GF-D8 (cell line): ENCODE data around the gene INHBE.

Source experiments
- DNase-seq: peaks from one replicate; lab custom pipeline; 2025; lab: John Stamatoyannopoulos, UW

The INHBE gene

GRCh38 chr12:57461276-57461916 is 6.3 kb downstream of the INHBE start:
- DNase-seq: no peak

DNA sequence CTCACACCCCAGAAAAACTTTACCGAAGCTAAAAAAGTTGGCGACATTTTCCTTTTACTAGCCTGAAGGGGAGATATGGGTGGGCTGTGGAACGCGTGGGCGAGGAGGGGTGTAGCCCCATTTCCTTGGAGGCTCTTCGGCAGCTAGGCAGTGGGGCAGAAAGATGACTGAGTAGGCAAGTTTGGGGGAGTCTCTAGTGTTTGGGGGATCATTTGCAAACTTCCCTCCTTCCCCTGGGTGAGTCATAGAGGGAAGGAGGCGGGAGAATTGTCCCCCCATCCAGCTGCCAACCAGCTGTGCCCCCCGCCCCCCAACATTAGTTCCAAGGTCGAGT is 6.8 kb downstream of the INHBE start:
- DNase-seq: no peak

DNA sequence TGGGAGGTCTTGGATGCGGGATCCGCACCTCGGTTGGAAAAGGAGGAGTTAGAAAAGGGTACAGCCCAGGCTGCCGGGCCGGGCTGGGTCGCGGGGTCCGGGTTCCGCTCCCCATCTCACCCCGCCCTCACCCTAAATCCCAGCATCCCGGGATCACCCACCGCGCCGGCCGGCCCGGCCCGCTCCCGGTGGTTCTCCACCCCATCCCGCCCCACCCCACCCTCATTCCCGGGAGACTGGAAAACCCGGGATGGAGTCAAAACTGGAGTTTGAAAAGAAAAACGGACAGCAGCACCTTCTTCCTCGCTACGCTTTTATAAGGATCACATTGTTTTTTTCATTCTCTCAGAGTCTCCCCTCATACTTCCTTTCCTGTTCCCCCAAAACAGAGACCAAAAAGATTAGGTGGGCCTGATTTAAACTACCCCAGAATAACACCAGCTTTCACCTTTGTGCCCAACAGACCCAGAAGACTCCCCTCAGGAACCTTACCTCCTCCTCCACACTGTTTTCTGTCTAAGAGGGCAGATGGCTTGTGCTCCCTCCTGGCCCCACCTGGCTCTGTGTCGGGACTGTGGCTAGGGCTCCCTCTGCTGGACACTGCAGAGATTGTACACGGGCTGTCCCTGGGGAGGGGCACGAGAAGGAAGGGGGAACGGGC is 7.3 kb downstream of the INHBE start:
- DNase-seq: peak; percentile 68

DNA sequence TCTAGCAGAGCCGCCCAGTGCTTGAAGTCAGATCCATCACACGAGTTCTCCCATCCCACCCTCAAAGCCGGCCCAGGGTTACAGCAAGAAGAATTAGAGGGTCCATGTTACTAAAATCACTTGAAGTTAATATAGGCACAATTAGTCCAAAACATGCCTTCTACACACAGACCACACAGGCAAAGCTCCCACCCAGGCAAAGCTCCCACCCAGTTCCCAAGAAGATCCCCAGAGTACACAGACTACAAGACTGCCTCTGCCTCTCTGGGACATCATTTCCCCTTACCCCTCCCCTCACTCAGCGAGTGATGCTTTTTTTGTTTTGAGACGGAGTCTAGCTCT is 7.8 kb downstream of the INHBE start:
- DNase-seq: no peak

DNA sequence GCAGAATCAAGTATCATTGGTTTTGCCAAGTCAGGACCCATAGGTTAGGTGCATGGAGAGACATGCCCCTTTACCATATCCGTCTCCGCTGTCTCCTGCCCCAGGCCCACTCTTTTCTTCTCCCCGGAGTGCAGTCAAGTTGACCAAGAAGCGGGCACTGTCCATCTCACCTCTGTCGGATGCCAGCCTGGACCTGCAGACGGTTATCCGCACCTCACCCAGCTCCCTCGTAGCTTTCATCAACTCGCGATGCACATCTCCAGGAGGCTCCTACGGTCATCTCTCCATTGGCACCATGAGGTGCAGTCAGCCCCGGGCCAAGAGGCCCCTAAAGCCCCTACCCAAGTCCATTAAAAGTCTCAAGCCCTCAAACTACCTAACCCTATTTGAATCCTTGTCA is 9.5 kb downstream of the INHBE start:
- no peak for DNase-seq

DNA sequence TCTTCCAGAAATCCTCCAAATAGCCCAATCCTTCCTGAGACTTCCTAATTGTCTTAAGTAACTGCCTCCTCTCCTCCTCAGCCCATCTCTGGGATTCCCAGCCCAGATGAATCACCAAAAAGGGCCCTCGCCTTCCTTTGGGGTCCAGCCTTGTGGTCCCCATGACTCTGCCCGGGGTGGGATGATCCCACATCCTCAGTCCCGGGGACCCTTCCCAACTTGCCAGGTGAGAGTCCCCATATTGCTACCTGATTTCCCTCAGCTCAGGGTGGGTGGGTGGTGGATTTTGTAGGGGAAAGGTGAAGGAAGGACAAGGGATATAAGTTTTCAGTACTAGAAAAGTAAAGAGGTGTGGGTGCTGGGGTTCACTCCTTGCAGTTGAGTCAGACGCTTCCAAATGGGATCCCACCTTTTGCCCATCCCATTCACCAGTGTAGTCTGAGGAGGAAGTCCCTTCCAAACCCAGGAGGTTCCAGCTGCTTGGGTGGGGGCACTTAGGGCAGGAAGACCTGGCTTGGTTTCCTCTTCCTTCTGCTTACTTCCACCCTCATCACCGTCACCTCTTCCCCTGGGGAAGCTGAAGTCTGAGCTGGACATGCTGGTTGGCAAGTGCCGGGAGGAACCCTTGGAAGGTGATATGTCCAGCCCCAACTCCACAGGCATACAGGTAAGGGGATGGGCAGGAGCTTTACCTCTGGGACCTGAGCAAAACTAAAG is 10.1 kb downstream of the INHBE start:
- no peak for DNase-seq

- DNase-seq: no peak
Observed at GRCh38 chr12:57465747-57466505, 10.8 kb downstream of the INHBE start.

DNA sequence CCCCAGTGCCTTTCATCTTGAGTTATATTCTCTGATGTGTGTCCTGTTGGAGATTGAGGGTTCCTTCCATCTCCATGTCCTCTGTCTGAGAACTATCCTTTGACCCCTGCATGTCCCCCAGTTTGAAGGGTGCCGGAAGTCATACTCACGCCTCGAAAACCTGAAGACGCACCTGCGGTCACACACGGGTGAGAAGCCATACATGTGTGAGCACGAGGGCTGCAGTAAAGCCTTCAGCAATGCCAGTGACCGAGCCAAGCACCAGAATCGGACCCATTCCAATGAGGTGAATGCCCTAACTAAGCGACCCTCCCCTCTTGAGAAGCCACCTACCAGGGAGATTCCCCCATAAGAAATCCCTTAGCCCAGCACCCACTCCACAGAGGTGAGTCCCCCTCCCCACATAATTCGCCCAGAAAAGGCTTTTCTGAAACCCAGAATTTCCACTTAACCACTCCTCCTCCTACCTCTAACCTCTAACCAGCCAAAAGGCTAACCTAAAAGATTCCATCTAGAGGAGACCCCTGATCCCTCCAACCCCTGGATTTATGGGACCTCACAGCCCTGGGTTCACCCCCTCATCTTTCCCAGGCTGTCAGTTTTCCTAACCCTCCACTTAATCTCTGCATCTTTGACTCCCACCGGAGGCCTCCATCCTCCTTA is 12.2 kb downstream of the INHBE start:
- DNase-seq: no peak

- no peak for DNase-seq
Observed at GRCh38 chr12:57467915-57468314, 12.8 kb downstream of the INHBE start.

DNA sequence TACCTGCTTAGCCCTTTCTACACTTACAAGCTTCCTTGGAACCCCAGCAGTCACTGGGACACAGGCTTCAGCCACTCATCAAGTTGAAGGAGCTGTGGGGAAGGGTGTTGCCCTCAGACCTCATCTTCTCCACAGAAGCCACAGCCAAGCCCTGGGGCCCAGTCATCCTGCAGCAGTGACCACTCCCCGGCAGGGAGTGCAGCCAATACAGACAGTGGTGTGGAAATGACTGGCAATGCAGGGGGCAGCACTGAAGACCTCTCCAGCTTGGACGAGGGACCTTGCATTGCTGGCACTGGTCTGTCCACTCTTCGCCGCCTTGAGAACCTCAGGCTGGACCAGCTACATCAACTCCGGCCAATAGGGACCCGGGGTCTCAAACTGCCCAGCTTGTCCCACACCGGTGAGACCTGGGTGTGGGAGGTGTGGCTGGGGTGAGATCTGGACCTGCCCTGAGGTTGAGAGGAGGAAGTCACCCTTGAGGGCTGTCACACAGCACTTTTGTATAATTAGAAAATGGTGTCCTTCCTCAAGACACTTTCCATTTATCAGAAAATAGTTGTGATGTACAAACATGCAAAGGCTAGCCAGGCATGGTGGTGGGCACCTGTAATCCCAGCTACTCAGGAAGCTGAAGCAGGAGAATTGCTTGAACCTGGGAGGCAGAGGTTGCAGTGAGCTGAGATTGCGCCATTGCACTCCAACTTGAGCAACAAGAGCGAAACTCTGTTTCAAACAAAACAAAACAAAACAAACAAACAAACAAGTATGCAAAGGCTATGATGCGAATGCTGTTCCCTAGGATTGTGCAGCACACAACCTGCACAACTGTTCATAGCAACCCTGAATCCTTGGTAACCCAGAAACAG is 14.4 kb downstream of the INHBE start:
- DNase-seq: no peak

- no peak for DNase-seq
Observed at GRCh38 chr12:57470286-57470969, 15.3 kb downstream of the INHBE start.

DNA sequence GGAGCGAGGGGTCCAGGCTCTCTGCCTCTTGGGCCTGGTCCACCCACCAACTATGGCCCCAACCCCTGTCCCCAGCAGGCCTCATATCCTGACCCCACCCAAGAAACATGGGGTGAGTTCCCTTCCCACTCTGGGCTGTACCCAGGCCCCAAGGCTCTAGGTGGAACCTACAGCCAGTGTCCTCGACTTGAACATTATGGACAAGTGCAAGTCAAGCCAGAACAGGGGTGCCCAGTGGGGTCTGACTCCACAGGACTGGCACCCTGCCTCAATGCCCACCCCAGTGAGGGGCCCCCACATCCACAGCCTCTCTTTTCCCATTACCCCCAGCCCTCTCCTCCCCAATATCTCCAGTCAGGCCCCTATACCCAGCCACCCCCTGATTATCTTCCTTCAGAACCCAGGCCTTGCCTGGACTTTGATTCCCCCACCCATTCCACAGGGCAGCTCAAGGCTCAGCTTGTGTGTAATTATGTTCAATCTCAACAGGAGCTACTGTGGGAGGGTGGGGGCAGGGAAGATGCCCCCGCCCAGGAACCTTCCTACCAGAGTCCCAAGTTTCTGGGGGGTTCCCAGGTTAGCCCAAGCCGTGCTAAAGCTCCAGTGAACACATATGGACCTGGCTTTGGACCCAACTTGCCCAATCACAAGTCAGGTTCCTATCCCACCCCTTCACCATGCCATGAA is 16.0 kb downstream of the INHBE start:
- DNase-seq: no peak

DNA sequence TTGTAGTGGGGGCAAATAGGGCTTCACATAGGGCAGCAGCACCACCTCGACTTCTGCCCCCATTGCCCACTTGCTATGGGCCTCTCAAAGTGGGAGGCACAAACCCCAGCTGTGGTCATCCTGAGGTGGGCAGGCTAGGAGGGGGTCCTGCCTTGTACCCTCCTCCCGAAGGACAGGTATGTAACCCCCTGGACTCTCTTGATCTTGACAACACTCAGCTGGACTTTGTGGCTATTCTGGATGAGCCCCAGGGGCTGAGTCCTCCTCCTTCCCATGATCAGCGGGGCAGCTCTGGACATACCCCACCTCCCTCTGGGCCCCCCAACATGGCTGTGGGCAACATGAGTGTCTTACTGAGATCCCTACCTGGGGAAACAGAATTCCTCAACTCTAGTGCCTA is 16.6 kb downstream of the INHBE start:
- DNase-seq: no peak

DNA sequence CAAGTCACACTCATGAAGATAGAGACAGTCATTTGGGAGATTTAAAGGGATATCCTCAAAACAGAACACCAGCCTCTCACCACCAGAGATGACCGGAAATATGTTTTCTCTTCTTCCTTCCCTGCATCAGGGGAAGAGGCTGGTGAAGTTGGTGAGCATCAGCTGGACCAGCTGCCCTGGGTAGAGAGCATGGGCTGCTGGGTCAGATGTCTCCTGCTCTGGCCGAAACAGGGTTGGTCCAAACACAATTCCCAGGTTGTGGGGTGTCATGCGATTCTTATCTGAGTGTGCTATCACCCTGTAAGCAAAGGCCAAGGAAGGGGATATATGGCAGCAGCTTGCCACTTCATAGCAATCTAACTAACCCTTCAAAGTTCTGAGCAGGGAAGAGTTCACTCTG is 17.3 kb downstream of the INHBE start:
- no peak for DNase-seq

GRCh38 chr12:57473392-57473791 is 18.3 kb downstream of the INHBE start:
- no peak for DNase-seq

DNA sequence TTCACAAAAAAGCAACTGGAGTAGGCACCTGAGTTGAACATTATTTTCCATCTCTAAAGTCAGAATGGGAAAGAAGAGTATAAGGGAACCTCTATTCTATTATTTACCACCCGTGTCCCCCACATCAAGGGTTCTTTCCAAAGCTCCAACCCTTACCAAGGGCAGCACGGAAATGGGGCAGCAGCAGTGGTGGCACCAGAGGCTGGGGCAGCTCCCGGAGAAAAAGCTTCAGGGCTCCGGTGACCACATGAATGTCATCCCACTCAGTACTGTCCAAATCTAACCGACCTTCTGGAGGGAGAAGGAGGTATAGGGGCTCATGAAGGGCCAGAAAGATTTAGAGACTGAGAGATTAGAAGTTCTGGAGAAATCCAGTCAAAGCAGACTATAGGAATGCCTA is 18.8 kb downstream of the INHBE start:
- DNase-seq: no peak

DNA sequence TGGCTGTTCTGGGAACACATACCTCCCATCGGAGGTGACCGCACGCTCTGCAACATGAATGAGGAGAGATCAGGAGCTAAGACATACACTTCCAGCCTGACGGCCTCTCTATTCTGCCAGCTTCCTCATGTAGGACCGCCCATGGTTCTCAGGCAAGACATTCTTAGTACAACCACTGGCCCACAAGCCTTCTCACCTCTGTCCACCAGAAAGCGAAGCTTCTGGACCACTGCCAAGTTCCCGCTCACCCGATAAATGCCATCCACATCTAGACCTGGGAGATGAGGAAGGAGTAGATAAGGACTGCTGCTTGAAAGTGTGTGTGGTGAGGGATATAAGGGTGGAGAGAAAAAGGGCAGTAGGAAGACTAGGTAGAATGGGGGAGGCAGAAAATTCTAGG is 19.3 kb downstream of the INHBE start:
- DNase-seq: no peak

GRCh38 chr12:57474862-57475261 is 19.8 kb downstream of the INHBE start:
- DNase-seq: no peak

- no peak for DNase-seq
Observed at GRCh38 chr12:57475271-57476161, 20.4 kb downstream of the INHBE start.
